Stomach (tissue), 4 donors: Measurements from ENCODE around the gene DGKD.

Experiments used
- CTCF ChIP-seq, 7 experiments: fragments of 450-650 bp in 4 of 7; fragments of 200-600 bp in 3 of 7; sonication (generic) in 3 of 7; IDR thresholded peaks; one replicate each; pipeline ENCODE4 v1.5.1; 2016 to 2019; ENCODE audit warnings: antibody characterized with exemption in 7 of 7, control low read depth in 2 of 7, mild to moderate bottlenecking in 1 of 7
- EP300 ChIP-seq: sonication (generic); formaldehyde crosslinking; IDR thresholded peaks from one replicate; pipeline ENCODE4 v1.6.1; 2017; ENCODE audit warnings: antibody characterized with exemption
- POLR2A ChIP-seq, 4 donors: fragments of 450-650 bp; IDR thresholded peaks; one replicate each; pipeline ENCODE4 v1.6.1; 2016; ENCODE audit warnings: antibody characterized with exemption in 4 of 4, control low read depth in 2 of 4, mild to moderate bottlenecking in 1 of 4, moderate library complexity in 1 of 4
- POLR2AphosphoS5 ChIP-seq, 3 donors: sonication (generic); formaldehyde crosslinking; IDR thresholded peaks; one replicate each; pipeline ENCODE4 v1.6.1; 2016; ENCODE audit warnings: antibody characterized with exemption in 3 of 3

- TF ChIP-seq POLR2AphosphoS5 (IDR thresholded peaks at IDR 0.05) (no peak), CTCF (IDR thresholded peaks at IDR 0.05) (no peak), POLR2A (IDR thresholded peaks at IDR 0.05) (no peak), EP300 (no peak)
These were observed 31.3 kb downstream of the DGKD start for GRCh38 chr2:233385489-233386044.
